Sigmoid colon (tissue), 7 donors: ENCODE results near the gene BLM. TPM values are rescaled to one million over a fixed set of nuclear protein-coding genes. Genes with fewer than 3 reads are reported as not detected.
"Not testable (repeated sequence)": the region's sequence is repeated elsewhere in the genome, so short reads cannot be mapped to it uniquely, and the experiment has no call there.

ENCODE experiments used
- DNase-seq: peaks from one replicate; pipeline ENCODE4 v3.0.0-alpha.2; 2019
- H3K27ac ChIP-seq, 4 donors: fragments of 200-600 bp; sonication (generic); one replicate each; pipeline ENCODE4 v1.5.1; 2016 to 2019; ENCODE audit warnings: mild to moderate bottlenecking in 1 of 4
- H3K27me3 ChIP-seq, 3 donors: fragments of 200-600 bp; sonication (generic); one replicate each; pipeline ENCODE4 v1.5.1; 2019; ENCODE audit warnings: mild to moderate bottlenecking in 1 of 3
- H3K36me3 ChIP-seq, 4 donors: fragments of 200-600 bp; sonication (generic); one replicate each; pipeline ENCODE4 v1.5.1; 2016 to 2019
- H3K4me1 ChIP-seq, 4 donors: fragments of 200-600 bp; sonication (generic); one replicate each; pipeline ENCODE4 v1.5.1; 2017 to 2019
- H3K4me3 ChIP-seq, 4 donors: fragments of 200-600 bp; sonication (generic); one replicate each; pipeline ENCODE4 v1.5.1; 2017 to 2019; ENCODE audit warnings: mild to moderate bottlenecking in 2 of 4, moderate library complexity in 1 of 4
- H3K9me3 ChIP-seq, 4 donors: fragments of 200-600 bp in 3 of 4; sonication (generic) in 3 of 4; one replicate each; pipeline versions ENCODE4 v1.5.1 to v1.6.1; 2013 to 2019
- CTCF ChIP-seq, 4 experiments: fragments of 450-650 bp in 3 of 4; fragments of 200-600 bp in 1 of 4; IDR thresholded peaks; one replicate each; pipeline ENCODE4 v1.5.1; 2016 to 2019; ENCODE audit warnings: antibody characterized with exemption in 4 of 4, mild to moderate bottlenecking in 3 of 4, moderate library complexity in 2 of 4
- EP300 ChIP-seq, 4 donors: sonication (generic); formaldehyde crosslinking; IDR thresholded peaks; one replicate each; pipeline ENCODE4 v1.6.1; 2017; ENCODE audit warnings: antibody characterized with exemption in 4 of 4
- POLR2A ChIP-seq, 2 donors: fragments of 450-650 bp; IDR thresholded peaks; one replicate each; pipeline ENCODE4 v1.6.1; 2016; ENCODE audit warnings: antibody characterized with exemption in 2 of 2, mild to moderate bottlenecking in 2 of 2, moderate library complexity in 2 of 2
- POLR2AphosphoS5 ChIP-seq, 4 donors: sonication (generic); formaldehyde crosslinking; IDR thresholded peaks; one replicate each; pipeline ENCODE4 v1.6.1; 2017; ENCODE audit warnings: antibody characterized with exemption in 4 of 4
- WGBS, 2 donors: extraction: QIAGEN DNeasy Blood & Tissue Kit; methylation state at CpG; one replicate each; pipeline ENCODE4 v1.1.7; 2013; 5-methylcytosine and 5-hydroxymethylcytosine counted together
- intact Hi-C: fragments of 100-400 bp; cut with DNase I; formaldehyde crosslinking; loops from one replicate; pipeline ENCODE4 v1.15.1; 2023
- polyA plus RNA-seq, 3 donors: library from polyadenylated mRNA; stranded (reverse); fragments of 200-250 nt; gene quantifications; one replicate each; pipeline ENCODE4 v1.2.3, GENCODE V29; 2013
- total RNA-seq, 4 donors: library from RNA; depleted of rRNA; stranded (reverse); fragments of >200 nt; gene quantifications; one replicate each; pipeline ENCODE4 v1.1.0, GENCODE V29; 2016
- donor health status: healthy with polysubstance abuse.
- donor health status: Bipolar disorder and iron deficiency.
- donor health status: healthy.

BLM gene
- total and polyA plus RNA-seq, 7 donors: 0.54 to 6.2 (median 0.85) TPM; not detected in 1

- Histone ChIP-seq H3K9me3 (no peaks in the 10 kb centered on the region), H3K4me3 (no peak overlapping the region), H3K36me3 (no peaks in the 10 kb centered on the region), H3K4me1 (no peaks in the 10 kb centered on the region), H3K27ac (no peak overlapping the region), H3K27me3 (no peaks in the 10 kb centered on the region)
- TF ChIP-seq POLR2A (IDR thresholded peaks at IDR 0.05): no peak
- TF ChIP-seq CTCF (IDR thresholded peaks at IDR 0.05): no peak
- intact Hi-C loops: no loop called here
- 90 to 93% methylated on average over 8 of the region's 8 CpGs for WGBS, 2 donors
- peak; percentile 25 for DNase-seq
Observed at GRCh38 chr15:90822204-90822955, 105.2 kb downstream of the BLM start.

- TF ChIP-seq POLR2AphosphoS5 (IDR thresholded peaks at IDR 0.05): no peak
- no peak for TF ChIP-seq EP300 (IDR thresholded peaks at IDR 0.05)
- TF ChIP-seq POLR2A (IDR thresholded peaks at IDR 0.05): no peak
- no peak for TF ChIP-seq CTCF (IDR thresholded peaks at IDR 0.05)
- Histone ChIP-seq H3K27me3 (no peaks in the 10 kb centered on the region), H3K4me1 (no peaks in the 10 kb centered on the region), H3K9me3 (no peaks in the 10 kb centered on the region), H3K27ac (no peak overlapping the region), H3K4me3 (no peak overlapping the region), H3K36me3 (no peaks in the 10 kb centered on the region)
- WGBS, 2 donors: 23 to 78% methylated on average over 7 of the region's 7 CpGs
- intact Hi-C loops: no loop called here
- DNase-seq: peak; percentile 38
Observed at GRCh38 chr15:90823455-90823974, 106.4 kb downstream of the BLM start.

GRCh38 chr15:90825115-90825899 is 108.2 kb downstream of the BLM start:
- intact Hi-C loops, DNase-seq: not testable (repeated sequence)

GRCh38 chr15:90826206-90826885 is 109.2 kb downstream of the BLM start:
- WGBS, 2 donors: 91 to 93% methylated on average over 26 of the region's 26 CpGs
- H3K4me3 ChIP-seq: not testable (repeated sequence)

More at GRCh38 chr15:90825115-90825899, 108.2 kb downstream of the BLM start:
- not testable (repeated sequence) for H3K9me3 ChIP-seq, H3K4me3 ChIP-seq, H3K4me1 ChIP-seq, H3K36me3 ChIP-seq, H3K27me3 ChIP-seq, H3K27ac ChIP-seq
- 90 to 95% methylated on average over 49 of the region's 49 CpGs for WGBS, 2 donors

GRCh38 chr15:90826886-90827435 is 109.8 kb downstream of the BLM start:
- DNase-seq: no peak
- WGBS, 2 donors: 91 to 96% methylated on average over 20 of the region's 20 CpGs
- no peak overlapping the region for H3K27ac ChIP-seq
- H3K4me1 ChIP-seq: no peaks in the 10 kb centered on the region
- no peak overlapping the region for H3K4me3 ChIP-seq
- intact Hi-C loops: no loop called here
- no peaks in the 10 kb centered on the region for H3K27me3 ChIP-seq
- no peak for TF ChIP-seq POLR2AphosphoS5 (IDR thresholded peaks at IDR 0.05)
- no peak for TF ChIP-seq CTCF (IDR thresholded peaks at IDR 0.05)
- no peak for TF ChIP-seq POLR2A (IDR thresholded peaks at IDR 0.05)
- TF ChIP-seq EP300 (IDR thresholded peaks at IDR 0.05): no peak
- H3K9me3 ChIP-seq: no peaks in the 10 kb centered on the region
- H3K36me3 ChIP-seq: no peaks in the 10 kb centered on the region

More at GRCh38 chr15:90826206-90826885, 109.2 kb downstream of the BLM start:
- H3K9me3 ChIP-seq, H3K36me3 ChIP-seq, H3K27me3 ChIP-seq, intact Hi-C loops, DNase-seq, H3K27ac ChIP-seq, H3K4me1 ChIP-seq: not testable (repeated sequence)
